GM21360 (cell line): ENCODE measurements around the gene KRTAP5-1.
"Not testable (repeated sequence)": the region's sequence is repeated elsewhere in the genome, so short reads cannot be mapped to it uniquely, and the experiment has no call there.

Experiments
- ATAC-seq: cut with Tn5 transposase; IDR thresholded peaks from one replicate; pipeline ENCODE4 v1.9.1; 2021; ENCODE audit warnings: mild to moderate bottlenecking, moderate library complexity; ENCODE audit not compliant: unreplicated experiment

KRTAP5-1 gene

DNA sequence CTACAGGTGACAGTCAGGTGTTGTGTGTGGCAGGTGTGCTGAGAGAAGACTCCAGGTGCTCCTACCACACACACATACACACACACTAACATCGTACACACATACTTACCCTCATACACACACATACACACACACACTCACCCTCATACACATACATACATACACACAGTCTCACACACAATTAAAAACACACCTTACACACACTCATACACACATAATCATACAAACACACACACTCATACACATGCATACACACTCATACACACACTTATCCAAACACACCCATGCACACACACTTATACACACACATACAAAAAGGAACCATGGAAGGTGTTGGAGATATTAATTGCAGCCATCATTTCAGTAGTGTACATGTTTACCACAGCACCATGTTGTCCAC, 18.5 kb upstream of the KRTAP5-1 start:
- ATAC-seq = no peak

DNA sequence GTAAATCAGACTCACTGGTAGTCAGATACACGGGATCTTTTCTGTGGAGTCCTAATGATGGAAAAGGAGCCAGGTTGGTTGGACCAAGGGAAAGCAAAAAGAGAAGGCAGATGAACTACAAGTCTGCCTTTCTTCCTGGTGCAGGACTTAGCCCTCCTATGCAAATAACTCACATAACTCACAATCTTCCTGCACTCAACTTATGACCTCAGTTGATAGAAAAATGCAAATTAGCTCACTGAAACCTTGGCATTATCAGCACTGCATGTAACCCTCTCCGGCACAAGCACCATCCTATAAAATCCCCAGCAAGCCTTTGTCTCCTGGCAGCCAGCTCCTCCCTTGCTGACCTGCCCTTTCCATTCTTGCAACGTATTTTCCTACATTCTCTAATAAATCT, 16.6 kb upstream of the KRTAP5-1 start:
- not testable (repeated sequence) for ATAC-seq

GRCh38 chr11:1600626-1601025, 15.5 kb upstream of the KRTAP5-1 start:
- no peak for ATAC-seq

- ATAC-seq = no peak
Observed at GRCh38 chr11:1598816-1599215, 13.7 kb upstream of the KRTAP5-1 start.

DNA sequence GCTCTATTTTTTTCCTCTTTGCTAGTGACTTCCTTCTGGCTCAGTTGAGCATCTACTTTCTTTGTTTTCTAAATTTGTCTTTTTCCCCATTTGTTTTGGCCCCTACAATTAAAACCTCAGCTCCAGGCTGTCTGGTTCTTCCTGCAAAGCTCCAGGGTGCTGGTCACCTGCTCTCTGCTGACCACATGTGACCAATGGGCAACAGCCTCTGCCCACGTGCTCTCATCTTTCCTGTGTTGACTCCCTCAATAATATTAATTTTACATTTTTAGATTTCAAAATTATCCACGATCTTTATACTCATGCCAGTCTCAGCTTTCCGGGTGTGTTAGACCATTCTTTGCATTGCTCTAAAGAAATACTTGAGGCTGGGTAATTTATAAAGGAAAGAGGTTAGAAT, 13.3 kb upstream of the KRTAP5-1 start:
- ATAC-seq = not testable (repeated sequence)

DNA sequence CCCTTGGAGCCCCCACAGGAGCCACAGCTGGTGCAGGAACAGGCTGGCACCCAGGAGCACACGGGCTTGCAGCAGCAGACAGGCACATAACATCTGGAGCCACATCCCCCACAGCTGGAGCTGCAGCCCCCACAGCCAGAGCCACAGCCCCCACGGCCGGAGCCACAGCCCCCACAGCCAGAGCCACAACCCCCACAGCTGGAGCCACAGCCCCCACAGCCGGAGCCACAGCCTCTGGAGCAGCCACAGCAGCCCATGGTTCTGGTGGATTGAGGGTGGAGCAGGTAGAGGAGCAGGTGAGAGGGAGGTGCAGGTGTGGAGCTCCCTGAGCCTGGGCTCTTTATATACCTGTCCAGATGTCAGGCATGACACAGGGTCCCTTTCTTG, 12.9 kb upstream of the KRTAP5-1 start, which contains the start of gene KRTAP5-2:
Gene KRTAP5-2, minus strand, starts transcription at position 301 of the 387 bp plus-strand sequence. Its CDS starts 44 bp downstream, at position 257.
- ATAC-seq = no peak

- no peak for ATAC-seq
Observed at GRCh38 chr11:1597331-1597993, 12.4 kb upstream of the KRTAP5-1 start.

- not testable (repeated sequence) for ATAC-seq
Observed at GRCh38 chr11:1596576-1597121, 11.6 kb upstream of the KRTAP5-1 start.

GRCh38 chr11:1595994-1596575, 11.0 kb upstream of the KRTAP5-1 start:
- not testable (repeated sequence) for ATAC-seq

- ATAC-seq = no peak
Observed at GRCh38 chr11:1592628-1593027, 7.5 kb upstream of the KRTAP5-1 start.

DNA sequence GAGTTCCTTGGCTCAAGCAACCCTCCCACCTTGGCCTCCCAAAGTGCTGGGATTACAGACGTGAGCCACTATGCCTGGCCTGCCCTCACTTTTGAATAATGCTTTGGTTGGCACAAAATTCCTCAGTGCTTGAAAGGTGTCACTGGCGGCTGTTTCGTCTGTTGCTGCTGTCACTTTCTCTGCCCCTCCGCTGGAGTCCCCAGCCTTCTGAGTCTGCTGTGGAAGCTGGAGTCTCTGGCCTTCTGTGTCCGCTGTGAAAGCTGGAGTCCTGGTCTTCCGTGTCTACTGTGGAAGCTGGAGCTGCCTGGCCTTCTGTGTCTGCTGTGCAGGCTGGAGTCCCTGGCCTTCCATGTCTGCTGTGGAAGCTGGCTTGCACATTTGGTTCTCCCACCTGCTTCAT, 4.9 kb upstream of the KRTAP5-1 start:
- ATAC-seq = no peak

DNA sequence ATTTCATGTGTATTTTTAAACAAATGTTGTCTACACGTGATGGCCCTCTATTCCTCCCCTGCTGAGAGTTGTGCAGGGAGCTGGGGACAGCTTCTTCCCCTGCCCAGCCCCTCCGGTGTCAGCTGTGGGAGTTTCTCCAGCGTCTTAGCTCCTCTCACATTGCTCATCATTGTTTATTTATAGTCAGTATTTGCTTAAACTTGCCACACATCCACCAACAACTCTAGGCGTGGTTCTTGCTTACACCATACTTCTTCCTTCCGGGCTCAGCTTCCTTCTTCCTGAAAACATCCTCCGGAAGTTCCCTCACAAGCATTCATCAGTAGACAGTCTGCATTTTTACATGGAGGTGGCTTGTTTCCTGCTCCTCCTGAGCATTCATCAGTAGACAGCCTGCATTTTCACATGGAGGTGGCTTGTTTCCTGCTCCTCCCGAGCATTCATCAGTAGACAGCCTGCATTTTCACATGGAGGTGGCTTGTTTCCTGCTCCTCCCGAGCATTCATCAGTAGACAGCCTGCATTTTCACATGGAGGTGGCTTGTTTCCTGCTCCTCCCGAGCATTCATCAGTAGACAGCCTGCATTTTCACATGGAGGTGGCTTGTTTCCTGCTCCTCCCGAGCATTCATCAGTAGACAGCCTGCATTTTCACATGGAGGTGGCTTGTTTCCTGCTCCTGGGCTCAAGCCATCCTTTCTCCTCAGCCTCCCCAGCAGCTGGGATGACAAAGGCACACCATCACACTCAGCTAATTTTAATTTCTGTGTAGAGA, 4.3 kb upstream of the KRTAP5-1 start:
- ATAC-seq = not testable (repeated sequence)

DNA sequence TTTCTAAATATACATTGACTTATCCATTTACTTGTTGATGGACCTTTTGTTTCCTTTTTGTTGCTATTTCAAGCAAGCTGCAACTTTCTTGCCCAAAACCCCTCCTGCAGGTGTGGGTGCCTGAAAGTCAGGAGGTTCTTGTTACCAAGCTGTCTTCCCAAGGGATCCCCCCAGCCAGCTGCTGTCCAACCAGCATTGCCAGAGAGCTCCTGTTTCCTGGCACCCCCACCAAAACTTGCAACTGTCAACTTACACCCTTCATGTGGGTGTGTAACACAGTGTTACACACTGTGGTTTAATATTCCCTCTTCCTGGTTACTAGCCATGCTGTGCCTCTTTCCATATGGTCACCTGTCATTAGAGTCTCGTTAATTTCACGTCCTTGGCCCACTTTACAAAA, 1.6 kb upstream of the KRTAP5-1 start:
- ATAC-seq = no peak

DNA sequence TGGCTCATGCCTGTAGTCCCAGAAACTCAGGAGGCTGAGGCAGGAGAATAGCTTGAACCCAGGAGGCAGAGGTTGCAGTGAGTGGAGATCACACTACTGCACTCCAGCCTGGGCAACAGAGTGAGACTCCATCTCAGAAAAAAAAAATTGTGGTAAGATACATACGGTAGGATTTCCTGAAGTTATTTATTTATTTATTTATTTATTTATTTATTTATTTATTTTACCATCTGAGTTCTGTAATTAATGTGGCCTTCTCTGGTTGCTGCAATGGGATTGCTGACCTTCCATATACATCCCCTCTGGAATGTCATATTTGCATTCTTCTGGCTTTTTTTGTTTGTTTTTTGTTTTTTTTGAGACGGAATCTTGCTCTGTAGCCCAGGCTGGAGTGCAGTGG, 2.2 kb downstream of the KRTAP5-1 start:
- not testable (repeated sequence) for ATAC-seq

- ATAC-seq = no peak
Observed at GRCh38 chr11:1581976-1582375, 3.1 kb downstream of the KRTAP5-1 start.

GRCh38 chr11:1576825-1577224, 8.3 kb downstream of the KRTAP5-1 start:
- ATAC-seq = no peak

GRCh38 chr11:1575756-1576155, 9.3 kb downstream of the KRTAP5-1 start:
- not testable (repeated sequence) for ATAC-seq

DNA sequence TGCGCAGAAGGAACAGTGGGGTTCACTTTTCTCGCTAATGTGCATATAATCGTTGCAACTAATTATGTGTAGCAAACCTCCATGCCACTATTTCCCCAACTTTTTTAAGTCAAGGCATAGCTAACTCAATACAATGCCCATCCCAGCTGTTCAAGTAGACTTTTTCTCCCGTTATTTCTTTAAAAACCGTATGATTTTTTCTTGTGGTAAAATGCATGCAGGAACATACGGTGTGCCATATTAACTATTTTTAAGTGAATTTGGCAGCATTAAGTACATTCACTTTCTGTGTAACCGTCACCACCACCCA, 10.2 kb downstream of the KRTAP5-1 start:
- ATAC-seq = no peak

DNA sequence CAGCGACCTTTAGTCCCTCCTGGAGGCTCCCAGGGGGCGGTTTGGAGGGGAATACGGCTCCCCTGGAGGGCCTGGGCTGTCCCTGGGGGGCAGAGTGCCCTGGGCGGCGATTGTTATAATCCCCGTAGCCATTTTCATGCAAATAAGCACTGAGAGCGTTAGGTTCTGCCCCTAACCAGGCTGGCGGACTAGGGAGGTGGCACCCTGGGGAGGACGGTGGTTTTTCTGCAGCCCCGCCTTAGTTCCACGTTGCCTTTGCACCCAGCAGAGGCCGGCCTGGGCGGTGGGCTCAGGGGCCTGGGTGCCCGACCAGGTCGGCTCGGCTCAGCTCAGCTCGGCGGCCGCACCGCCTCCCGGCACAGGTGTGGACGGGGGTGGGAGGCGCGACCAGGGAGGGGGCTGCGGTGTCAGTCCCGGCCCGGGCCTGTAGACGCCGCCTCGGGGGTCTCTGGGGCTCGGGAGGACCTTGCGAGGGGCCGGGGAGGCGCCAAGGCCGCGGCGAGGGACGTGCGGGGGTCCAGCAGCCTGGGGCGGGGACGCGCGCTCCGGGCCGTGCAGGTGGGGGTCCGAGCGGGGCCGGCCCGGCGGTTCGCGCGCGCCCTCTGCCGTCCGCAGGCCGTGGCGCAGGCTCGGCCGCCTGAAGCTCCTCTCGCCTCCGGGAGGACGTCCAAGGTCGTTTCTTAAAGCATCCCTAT, 10.7 kb downstream of the KRTAP5-1 start:
- no peak for ATAC-seq

- no peak for ATAC-seq
Observed at GRCh38 chr11:1573903-1574237, 11.2 kb downstream of the KRTAP5-1 start.
